NOMO-1 treated with DMSO at 0.1 percent for 48 hours (cell line): ENCODE data around the gene C5orf15.
"Not testable (repeated sequence)": the region's sequence is repeated elsewhere in the genome, so short reads cannot be mapped to it uniquely, and the experiment has no call there.

Experiments used
- DNase-seq: peaks from one replicate; lab custom pipeline; 2025; ENCODE audit not compliant: unreplicated experiment; lab: John Stamatoyannopoulos, UW

C5orf15 gene

GRCh38 chr5:133938929-133939328 is 29.5 kb downstream of the C5orf15 start:
- no peak for DNase-seq

DNA sequence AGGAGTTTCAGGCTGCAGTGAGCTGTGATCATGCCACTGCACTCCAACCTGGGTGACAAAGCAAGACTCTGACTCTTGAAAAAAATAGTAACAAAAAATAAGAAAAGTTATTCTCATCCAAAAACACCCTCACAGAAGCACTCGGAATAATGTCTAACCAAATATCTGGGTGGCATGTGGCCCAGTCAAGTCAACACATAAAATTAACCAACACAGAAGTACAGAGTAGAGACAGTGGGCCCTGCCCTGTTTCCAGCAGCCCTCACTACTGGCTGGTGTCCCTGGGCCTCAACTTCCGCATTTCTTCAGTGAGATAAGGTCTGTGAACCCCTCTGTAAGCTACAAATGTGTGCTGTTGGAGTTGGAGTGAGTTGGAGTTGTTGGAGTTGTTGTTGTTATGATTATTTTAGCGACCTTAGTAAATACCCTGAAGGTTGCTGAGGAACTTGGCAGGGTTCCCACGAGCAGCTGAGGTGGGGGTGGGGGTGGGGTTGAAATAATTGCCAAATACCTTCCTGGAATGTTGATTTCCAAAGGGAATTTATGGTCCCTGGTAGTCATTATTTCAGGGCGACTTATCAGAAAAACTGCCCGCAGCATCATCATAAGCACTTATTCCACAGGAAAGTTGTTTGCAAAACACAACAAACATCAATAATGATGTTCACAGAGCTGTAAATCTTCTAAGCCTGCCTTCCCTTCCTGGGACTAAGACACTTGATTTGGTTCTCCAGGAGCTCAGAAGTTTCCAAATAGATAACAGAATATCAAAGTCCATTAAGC is 30.2 kb downstream of the C5orf15 start:
- DNase-seq = peak; percentile 11

GRCh38 chr5:133937628-133938027 is 30.8 kb downstream of the C5orf15 start:
- not testable (repeated sequence) for DNase-seq

- DNase-seq = no peak
These were observed 31.8 kb downstream of the C5orf15 start for GRCh38 chr5:133936651-133937015.

- not testable (repeated sequence) for DNase-seq
These were observed 32.3 kb downstream of the C5orf15 start for GRCh38 chr5:133935991-133936650.

GRCh38 chr5:133935667-133935940 is 32.8 kb downstream of the C5orf15 start:
- DNase-seq = no peak

DNA sequence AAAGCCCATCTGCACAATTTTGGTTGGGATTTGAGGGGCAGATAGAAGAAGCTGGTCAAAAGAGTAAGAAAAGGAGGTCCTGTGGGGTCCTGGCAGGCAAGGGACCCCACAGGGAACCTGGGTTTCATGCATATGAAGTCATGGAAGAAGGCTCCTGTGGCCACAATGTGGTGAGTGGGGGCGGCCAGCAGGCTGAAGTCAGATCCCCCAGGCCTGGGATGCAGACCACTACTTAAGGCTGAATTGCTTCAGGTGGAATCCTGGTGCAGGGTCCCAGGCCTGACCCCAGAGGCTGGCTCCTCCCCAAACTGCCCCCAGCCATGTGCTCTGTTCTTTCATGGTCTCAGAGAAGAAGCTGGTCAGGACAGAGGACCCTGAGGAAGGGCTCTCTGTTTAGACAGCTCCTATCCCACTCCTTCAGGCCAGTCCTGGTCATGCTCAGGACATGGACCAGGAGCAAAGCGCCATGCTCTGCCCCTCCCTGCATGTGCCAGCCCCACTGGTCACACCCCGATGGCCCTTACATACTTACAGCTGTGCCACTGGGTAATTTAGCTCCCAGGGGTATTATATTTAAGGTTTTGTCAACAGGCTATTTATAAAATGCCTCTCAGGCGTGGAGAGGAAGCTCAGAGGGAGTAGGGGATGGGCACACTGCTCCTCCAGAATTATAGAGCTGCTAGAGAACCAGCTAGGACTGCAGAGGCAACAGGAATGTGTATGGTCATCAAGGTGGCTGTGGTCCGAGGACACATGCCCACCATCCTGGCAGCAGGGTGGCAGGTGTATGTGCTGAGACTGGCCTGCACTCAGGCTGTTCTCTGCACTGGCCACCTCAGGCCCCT is 33.4 kb downstream of the C5orf15 start:
- no peak for DNase-seq

GRCh38 chr5:133934311-133934710 is 34.1 kb downstream of the C5orf15 start:
- DNase-seq = no peak

DNA sequence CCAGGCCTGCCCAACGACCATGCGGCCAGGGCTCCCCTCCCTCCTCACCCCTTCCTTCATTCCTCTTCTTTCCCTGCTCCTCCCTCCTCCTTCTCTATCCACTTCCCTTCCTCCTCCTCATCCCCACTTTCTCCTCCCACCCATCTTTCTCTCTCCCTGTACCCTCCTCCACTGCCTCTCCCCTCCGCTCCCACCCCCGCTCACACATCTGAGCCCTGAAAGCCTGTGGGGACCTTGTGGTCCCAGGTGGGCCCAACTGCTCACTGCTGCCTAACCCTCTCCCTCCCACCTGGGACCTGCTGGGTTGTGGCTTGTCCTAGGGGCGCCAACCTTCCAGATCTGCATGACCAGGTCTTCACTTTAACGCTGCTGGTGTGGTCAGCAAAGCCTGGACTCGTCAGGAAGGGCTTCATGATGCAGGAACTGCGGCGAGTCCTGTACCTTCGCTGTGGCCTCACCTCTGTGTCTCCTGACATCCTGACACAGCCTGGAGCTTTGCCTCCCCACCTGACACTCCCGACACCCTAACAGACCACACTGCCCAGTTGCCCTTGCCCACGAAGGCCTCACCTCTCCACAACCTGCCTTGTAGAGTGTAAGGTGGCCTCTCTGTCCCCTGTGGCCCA is 34.6 kb downstream of the C5orf15 start:
- DNase-seq = no peak

DNA sequence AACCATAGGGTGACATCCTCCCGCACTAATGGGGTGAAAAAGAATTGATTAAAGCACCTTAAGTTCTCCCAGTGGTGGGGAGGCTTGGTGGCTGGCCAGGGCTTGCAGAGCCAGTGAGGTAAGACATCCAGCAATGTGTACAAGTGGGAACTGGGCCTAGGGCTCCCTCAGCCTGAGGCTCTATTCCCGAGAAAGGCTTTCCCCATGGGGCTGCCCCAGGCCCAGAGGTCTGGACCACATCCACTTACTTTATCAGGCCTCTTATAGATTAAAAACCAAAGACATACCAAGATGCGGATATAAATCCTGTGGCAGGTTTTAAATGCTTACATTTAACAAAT is 35.3 kb downstream of the C5orf15 start:
- DNase-seq = no peak

GRCh38 chr5:133932441-133933168 is 35.8 kb downstream of the C5orf15 start:
- peak; percentile 86 for DNase-seq

DNA sequence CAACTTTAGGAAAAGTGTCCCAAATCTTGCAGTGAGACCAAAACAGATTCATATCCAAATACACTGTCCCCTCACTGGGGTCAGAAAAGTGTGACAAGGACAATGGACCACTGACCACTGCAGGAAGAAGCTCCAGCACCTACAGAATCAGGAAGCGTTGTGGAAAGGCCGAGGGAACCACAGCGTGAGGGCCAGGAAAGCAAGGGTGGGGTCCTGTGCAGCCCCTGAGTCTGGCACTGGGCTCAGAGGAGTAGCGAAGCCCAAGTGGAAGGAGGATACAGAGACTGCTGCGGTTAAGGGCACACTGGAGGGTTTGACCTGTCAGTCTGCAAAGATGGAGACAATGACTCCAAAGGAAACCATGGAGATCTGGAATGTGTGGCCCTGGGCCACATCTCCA is 36.9 kb downstream of the C5orf15 start:
- DNase-seq = no peak

- DNase-seq = no peak
These were observed 37.7 kb downstream of the C5orf15 start for GRCh38 chr5:133930813-133931090.

DNA sequence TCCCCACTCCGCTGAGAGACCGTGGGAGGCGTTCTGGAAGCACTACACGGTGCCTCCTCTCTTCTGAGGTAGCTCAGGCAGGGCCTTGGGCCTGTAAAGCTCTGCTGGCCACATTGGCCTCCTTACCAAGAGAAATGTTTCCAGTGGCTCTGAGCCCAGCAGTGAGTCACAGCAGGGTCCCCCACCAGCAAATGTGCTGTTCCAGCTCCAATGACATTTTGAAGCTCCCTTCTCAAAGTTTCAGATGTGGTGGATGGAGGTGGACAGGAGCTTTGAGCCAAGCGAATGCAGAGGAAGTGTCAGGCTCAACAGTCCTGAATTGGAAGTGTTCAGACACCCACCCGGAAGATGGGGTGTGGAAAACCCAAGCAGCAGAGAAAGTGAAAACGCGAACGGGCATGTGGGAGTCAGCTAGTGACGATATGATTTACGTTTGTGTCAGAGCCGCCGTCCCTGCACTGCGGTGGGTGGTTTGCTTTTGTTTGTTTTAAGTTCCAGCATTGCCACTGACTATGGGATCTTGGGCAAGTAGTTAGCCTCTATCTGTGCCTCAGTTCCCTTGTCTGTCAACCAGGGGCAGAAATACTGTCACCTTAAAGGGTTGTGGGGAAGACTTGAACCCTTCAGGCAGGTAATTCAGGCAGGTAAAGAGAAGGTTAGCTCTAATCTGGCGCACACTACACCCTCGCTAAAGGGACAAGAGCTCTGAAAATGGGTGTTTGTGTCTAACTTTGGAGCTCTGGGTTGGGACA is 38.2 kb downstream of the C5orf15 start:
- no peak for DNase-seq

GRCh38 chr5:133928587-133929393 is 39.6 kb downstream of the C5orf15 start:
- DNase-seq = no peak

DNA sequence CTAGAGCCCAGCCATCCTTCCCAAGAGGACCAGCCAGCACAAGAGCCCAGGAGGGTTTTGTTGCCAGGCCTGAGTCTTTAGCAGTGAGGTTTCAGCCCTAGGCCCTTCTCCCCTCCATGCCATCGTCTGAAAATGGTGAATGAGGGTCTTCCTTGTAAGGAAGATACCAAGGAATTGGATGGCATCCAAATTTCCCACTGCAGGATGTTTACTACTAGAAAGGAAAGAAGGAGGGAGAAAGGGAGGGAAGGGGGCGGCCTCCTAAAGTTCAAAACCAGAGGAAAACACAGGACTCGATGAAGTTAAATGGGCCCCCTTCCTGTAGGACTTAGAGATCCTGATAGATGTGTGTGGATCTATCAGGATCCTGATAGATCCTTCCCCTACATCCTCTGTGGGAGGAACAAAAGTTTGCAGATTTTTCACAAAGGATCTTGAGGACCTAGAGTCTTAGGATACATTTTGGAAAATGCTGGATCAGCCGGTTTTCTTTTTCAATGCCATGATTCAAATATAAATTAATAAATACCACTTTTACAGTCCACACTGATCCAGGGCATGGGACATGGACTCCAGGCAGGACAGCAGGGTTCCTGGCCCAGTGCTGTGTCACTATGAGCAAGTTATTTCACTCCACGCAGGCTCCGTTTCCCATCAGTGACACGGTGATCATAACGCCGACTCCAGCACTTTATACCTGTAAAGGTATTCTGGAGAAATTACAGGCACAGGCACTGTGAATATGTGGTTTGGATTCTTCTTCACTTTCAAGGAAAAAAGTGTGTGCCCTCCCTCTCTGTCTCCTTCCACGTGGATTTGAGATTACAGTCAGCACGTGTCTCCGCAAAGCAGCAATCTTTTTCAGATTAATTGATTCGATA is 40.9 kb downstream of the C5orf15 start:
- no peak for DNase-seq

DNA sequence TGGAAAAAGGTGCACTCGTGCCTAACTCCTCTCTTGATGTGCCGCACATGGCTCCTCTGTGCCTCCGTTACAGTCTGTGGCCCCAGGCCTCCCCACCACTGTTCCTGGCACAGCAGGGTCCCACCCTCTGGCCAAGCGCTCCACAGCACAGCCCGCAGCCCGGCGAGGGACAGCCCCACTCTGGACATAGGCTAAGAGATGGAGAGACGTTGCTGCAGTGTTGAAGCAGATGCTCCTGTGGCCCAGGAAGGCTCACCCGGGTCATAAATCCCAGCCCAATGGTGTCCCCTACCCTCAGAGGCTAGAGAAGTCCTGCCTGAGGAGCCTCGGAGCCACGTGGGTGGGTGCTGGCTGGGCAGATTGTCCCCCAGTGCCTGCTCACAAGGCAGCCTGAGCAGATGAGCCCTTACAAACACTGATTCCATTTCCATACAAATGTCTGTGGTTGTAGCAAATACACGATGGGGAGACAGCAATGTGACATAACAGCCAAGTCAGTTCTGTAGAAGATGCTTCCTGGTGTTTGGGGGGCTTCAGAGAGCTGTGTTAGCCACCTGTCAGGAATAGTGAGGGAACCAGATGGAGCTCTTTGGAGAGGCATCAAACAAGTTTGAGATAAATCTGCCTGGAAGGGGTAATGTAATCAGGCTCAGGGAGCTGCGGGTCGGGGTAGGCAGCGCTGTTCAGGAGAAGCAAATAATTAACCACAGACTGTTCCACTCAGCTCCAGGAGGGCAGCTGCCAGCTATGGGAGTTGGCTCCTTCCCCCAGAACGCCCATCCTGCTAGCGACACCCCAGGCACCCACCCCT is 41.7 kb downstream of the C5orf15 start:
- DNase-seq = no peak
